Ovary (tissue), 9 donors: Measurements from ENCODE around the gene CA6. TPM values are rescaled to one million over a fixed set of nuclear protein-coding genes. Genes with fewer than 3 reads are reported as not detected.

Experiments used
- DNase-seq, 5 donors: peaks; one replicate each; pipeline ENCODE4 v3.0.0-alpha.2; 2019 to 2020
- H3K27ac ChIP-seq, 2 donors: fragments of 200-600 bp; one replicate each; pipeline versions ENCODE4 v1.5.1 to v1.8.0; 2019 to 2022
- H3K27me3 ChIP-seq: fragments of 200-600 bp; one replicate; pipeline ENCODE4 v1.8.0; 2022
- H3K36me3 ChIP-seq: fragments of 200-600 bp; sonication (generic); one replicate; pipeline ENCODE4 v1.5.1; 2019
- H3K4me1 ChIP-seq: one replicate; pipeline ENCODE4 v1.8.1; 2013; ENCODE audit warnings: mild to moderate bottlenecking, moderate library complexity; ENCODE audit not compliant: insufficient read depth
- H3K4me3 ChIP-seq: fragments of 200-600 bp; sonication (generic); one replicate; pipeline ENCODE4 v1.5.1; 2017
- H3K9me3 ChIP-seq, 2 donors: fragments of 200-600 bp in 1 of 2; sonication (generic) in 1 of 2; one replicate each; pipeline versions ENCODE4 v1.5.1 to v1.8.1; 2013 to 2019; ENCODE audit warnings: mild to moderate bottlenecking in 1 of 2, moderate library complexity in 1 of 2
- CTCF ChIP-seq, 3 donors: fragments of 450-650 bp in 2 of 3; fragments of 200-600 bp in 1 of 3; IDR thresholded peaks; one replicate each; pipeline versions ENCODE4 v1.5.1 to v1.8.0; 2016 to 2022; ENCODE audit warnings: antibody characterized with exemption in 3 of 3, mild to moderate bottlenecking in 1 of 3
- EP300 ChIP-seq: sonication (generic); formaldehyde crosslinking; IDR thresholded peaks from one replicate; pipeline ENCODE4 v1.6.1; 2017; ENCODE audit warnings: antibody characterized with exemption
- POLR2A ChIP-seq: fragments of 450-650 bp; IDR thresholded peaks from one replicate; pipeline ENCODE4 v1.6.1; 2017; ENCODE audit warnings: antibody characterized with exemption, mild to moderate bottlenecking, moderate library complexity
- WGBS, 3 donors: extraction: QIAGEN DNeasy Blood & Tissue Kit in 1 of 3; methylation state at CpG; one replicate each; pipeline versions ENCODE4 v1.1.5 to v1.1.7; 2013 to 2017; 5-methylcytosine and 5-hydroxymethylcytosine counted together
- intact Hi-C, 4 donors: fragments of 100-400 bp; cut with DNase I; formaldehyde crosslinking; loops; one replicate each; pipeline versions ENCODE4 v1.11.0 to v1.15.1; 2022 to 2023
- polyA plus RNA-seq, 2 donors: library from polyadenylated mRNA; stranded (reverse); fragments of 200-250 nt in 1 of 2; fragments of 350-450 nt in 1 of 2; fragmentation: Illumina TruSeq in 1 of 2; extraction: RNeasy Lipid Tissue Mini Kit (QIAGEN cat#74804) in 1 of 2; gene quantifications; one replicate each; pipeline ENCODE4 v1.2.3, GENCODE V29; 2013 to 2014
- total RNA-seq, 7 donors: library from RNA; depleted of rRNA in 2 of 7; stranded (reverse); fragments of >200 nt in 2 of 7; fragmentation: NEBNext Ultra II Directional in 3 of 7; extraction: Animal tissue kit (Norgen Biotek cat#: 25700) in 3 of 7; gene quantifications; one replicate each; pipeline versions ENCODE4 v1.1.0 to v1.2.4, GENCODE V29; 2016 to 2023
- donor health status: DM: no; HTN: no; CAD: no; lungs with moderate emphysema.
- donor health status: DM: no; HTN: no; CAD: no.
- donor health status: Bipolar disorder and iron deficiency.
- donor health status: DM: yes; HTN: yes; CAD: no.
- donor health status: DM: no; HTN: no; CAD: no.
- donor health status: DM: yes; HTN: yes; CAD: no.

CA6 gene
- total and polyA plus RNA-seq, 9 donors = not detected

- H3K27ac ChIP-seq = no peak overlapping the region
- no peaks in the 10 kb centered on the region for H3K4me1 ChIP-seq
- intact Hi-C loops = loop anchor here in 1 of 4 donors (10.0 kb wide), 1 partner anchor 56 kb away; no protein-coding TSS in a partner anchor
- DNase-seq = no peak
- no peak overlapping the region for H3K4me3 ChIP-seq
- no peaks in the 10 kb centered on the region for H3K9me3 ChIP-seq
- no peaks in the 10 kb centered on the region for H3K27me3 ChIP-seq
- WGBS, 3 donors = 78 to 93% (median 92%) methylated on average over 2 of the region's 2 CpGs
- TF ChIP-seq EP300 = no peak
- no peak for TF ChIP-seq POLR2A
- no peak for TF ChIP-seq CTCF (IDR thresholded peaks at IDR 0.05)
- H3K36me3 ChIP-seq = no peaks in the 10 kb centered on the region
These were observed 35.5 kb downstream of the CA6 start for GRCh38 chr1:8981169-8981568.

GRCh38 chr1:8984203-8984602 is 38.5 kb downstream of the CA6 start:
- no peak for DNase-seq
- whole genome bisulfite sequencing, 3 donors = 64 to 86% (median 70%) methylated on average over 2 of the region's 2 CpGs
- intact Hi-C loops = loop anchor here in 1 of 4 donors (10.0 kb wide), 1 partner anchor 59 kb away; no protein-coding TSS in a partner anchor
- Histone ChIP-seq H3K27me3 (no peaks in the 10 kb centered on the region), H3K9me3 (no peaks in the 10 kb centered on the region), H3K4me1 (peaks cover 4% of the 10 kb centered on the region), H3K27ac (no peak overlapping the region), H3K4me3 (no peak overlapping the region), H3K36me3 (no peaks in the 10 kb centered on the region)
- TF ChIP-seq POLR2A = no peak
- TF ChIP-seq CTCF (IDR thresholded peaks at IDR 0.05) = no peak
- no peak for TF ChIP-seq EP300

- no peaks in the 10 kb centered on the region for H3K9me3 ChIP-seq
- WGBS, 3 donors = 85 to 90% (median 85%) methylated on average over 8 of the region's 8 CpGs
- DNase-seq = no peak
- peaks cover 4% of the 10 kb centered on the region for H3K4me1 ChIP-seq
- H3K27me3 ChIP-seq = no peaks in the 10 kb centered on the region
- intact Hi-C loops = loop anchor here (5.0 to 10.0 kb wide), 4 partner anchors 60 to 123 kb away; no protein-coding TSS in a partner anchor
- no peak overlapping the region for H3K4me3 ChIP-seq
- H3K36me3 ChIP-seq = no peaks in the 10 kb centered on the region
- no peak for TF ChIP-seq CTCF (IDR thresholded peaks at IDR 0.05)
- no peak for TF ChIP-seq POLR2A
- TF ChIP-seq EP300 = no peak
- no peak overlapping the region for H3K27ac ChIP-seq
These were observed 39.3 kb downstream of the CA6 start for GRCh38 chr1:8984990-8985389.

- WGBS, 3 donors = 56 to 66% (median 60%) methylated on average over 14 of the region's 14 CpGs
- peak in 4 of 5 donors; percentile 25 to 65 (median 48) for DNase-seq
- Histone ChIP-seq H3K27ac (no peak overlapping the region), H3K27me3 (no peaks in the 10 kb centered on the region), H3K4me1 (peaks cover 4% of the 10 kb centered on the region), H3K4me3 (no peak overlapping the region), H3K36me3 (no peaks in the 10 kb centered on the region), H3K9me3 (no peaks in the 10 kb centered on the region)
- intact Hi-C loops = loop anchor here (5.0 to 10.0 kb wide), 4 partner anchors 61 to 124 kb away; no protein-coding TSS in a partner anchor
- TF ChIP-seq POLR2A (no peak), EP300 (no peak)
These were observed 40.5 kb downstream of the CA6 start for GRCh38 chr1:8985915-8986813.

- 91 to 92% (median 92%) methylated on average over 10 of the region's 10 CpGs for WGBS, 3 donors
- Histone ChIP-seq H3K27ac (no peak overlapping the region), H3K9me3 (no peaks in the 10 kb centered on the region), H3K4me3 (no peak overlapping the region), H3K36me3 (no peaks in the 10 kb centered on the region), H3K4me1 (peaks cover 4% of the 10 kb centered on the region), H3K27me3 (no peaks in the 10 kb centered on the region)
- TF ChIP-seq POLR2A = no peak
- intact Hi-C loops = loop anchor here (5.0 to 10.0 kb wide), 4 partner anchors 62 to 125 kb away; no protein-coding TSS in a partner anchor
- DNase-seq = no peak
These were observed 41.1 kb downstream of the CA6 start for GRCh38 chr1:8986814-8987190.
